HEK293 (cell line): ENCODE results near the gene STK10.

Source experiments
- CTCF ChIA-PET: fragments of 350-600 bp; formaldehyde crosslinking; extraction: SDS; loops from one replicate; lab custom pipeline; 2021; ENCODE audit warnings: antibody characterized with exemption; lab: Yijun Ruan, JAX
- POLR2A ChIA-PET: fragments of 300-600 bp; formaldehyde crosslinking; extraction: SDS; loops from one replicate; lab custom pipeline; 2020; ENCODE audit warnings: antibody characterized with exemption, inconsistent platforms; lab: Yijun Ruan, JAX
- H3K27ac ChIP-seq: fragments of 200-500 bp; sonication (Bioruptor generic); 2 replicates; pipeline ENCODE4 v1.5.1; 2014; ENCODE audit warnings: low read depth, low read length, control low read depth, inconsistent platforms; ENCODE audit errors: extremely low read depth
- H3K36me3 ChIP-seq, 2 experiments: fragments of 200-500 bp in 1 of 2; sonication (Bioruptor generic) in 1 of 2; 1 replicate in 1 of 2; 2 replicates in 1 of 2; pipeline ENCODE4 v1.5.1; 2014 to 2017; ENCODE audit warnings: inconsistent platforms in 2 of 2, low read length in 2 of 2; ENCODE audit not compliant: control insufficient read depth in 2 of 2, insufficient read depth in 1 of 2
- H3K4me1 ChIP-seq: fragments of 200-500 bp; sonication (Bioruptor generic); 2 replicates; pipeline ENCODE4 v1.5.1; 2014; ENCODE audit warnings: mild to moderate bottlenecking, low read length, inconsistent platforms; ENCODE audit not compliant: control insufficient read depth, insufficient read depth
- H3K4me3 ChIP-seq: 2 replicates; pipeline ENCODE4 v1.5.1; 2011; ENCODE audit warnings: low read depth, mild to moderate bottlenecking, control low read depth, low read length, moderate library complexity
- H3K9me3 ChIP-seq: fragments of 200-500 bp; sonication (Bioruptor generic); 2 replicates; pipeline ENCODE4 v1.5.1; 2014; ENCODE audit warnings: low read depth, low read length, inconsistent platforms; ENCODE audit not compliant: control insufficient read depth, insufficient read depth
- EGR2 ChIP-seq: fragments of 450-650 bp; formaldehyde crosslinking; IDR thresholded peaks from 2 replicates; pipeline ENCODE4 v1.5.1; 2016; ENCODE audit warnings: low read depth, missing biosample characterization, missing genetic modification characterization
- PRDM2 ChIP-seq: fragments of 450-650 bp; formaldehyde crosslinking; IDR thresholded peaks from 2 replicates; pipeline ENCODE4 v1.5.1; 2016; ENCODE audit warnings: missing biosample characterization, missing genetic modification characterization, borderline replicate concordance
- YY1 ChIP-seq: fragments of 450-650 bp; formaldehyde crosslinking; IDR thresholded peaks from 2 replicates; pipeline ENCODE4 v1.5.1; 2018; ENCODE audit warnings: missing biosample characterization, missing genetic modification characterization
- ZBTB48 ChIP-seq: fragments of 450-650 bp; formaldehyde crosslinking; IDR thresholded peaks from 2 replicates; pipeline ENCODE4 v1.5.1; 2016; ENCODE audit warnings: missing biosample characterization, missing genetic modification characterization
- ZBTB49 ChIP-seq: fragments of 450-650 bp; formaldehyde crosslinking; IDR thresholded peaks from 2 replicates; pipeline ENCODE4 v1.5.1; 2016; ENCODE audit warnings: missing biosample characterization, missing genetic modification characterization, low read depth
- ZBTB8A ChIP-seq: fragments of 450-650 bp; formaldehyde crosslinking; IDR thresholded peaks from 2 replicates; pipeline ENCODE4 v1.5.1; 2016; ENCODE audit warnings: missing biosample characterization, missing genetic modification characterization
- ZNF184 ChIP-seq: fragments of 450-650 bp; IDR thresholded peaks from 2 replicates; pipeline ENCODE4 v1.5.1; 2018; ENCODE audit warnings: missing biosample characterization, mild to moderate bottlenecking, missing genetic modification characterization
- ZNF416 ChIP-seq: fragments of 450-650 bp; formaldehyde crosslinking; IDR thresholded peaks from 2 replicates; pipeline ENCODE4 v1.5.1; 2016; ENCODE audit warnings: missing biosample characterization, missing genetic modification characterization
- ZNF555 ChIP-seq: fragments of 450-650 bp; formaldehyde crosslinking; conservative IDR thresholded peaks from 2 replicates; pipeline ENCODE4 v1.5.1; 2017; ENCODE audit warnings: missing biosample characterization, mild to moderate bottlenecking, missing genetic modification characterization, inconsistent platforms
- ZNF558 ChIP-seq: fragments of 450-650 bp; formaldehyde crosslinking; IDR thresholded peaks from 2 replicates; pipeline ENCODE4 v1.5.1; 2016; ENCODE audit warnings: missing biosample characterization, missing genetic modification characterization
- ZNF561 ChIP-seq: fragments of 450-650 bp; IDR thresholded peaks from 2 replicates; pipeline ENCODE4 v1.5.1; 2018; ENCODE audit warnings: missing biosample characterization, missing genetic modification characterization, borderline replicate concordance
- ZNF670 ChIP-seq: fragments of 450-650 bp; formaldehyde crosslinking; IDR thresholded peaks from 2 replicates; pipeline ENCODE4 v1.5.1; 2016; ENCODE audit warnings: missing biosample characterization, missing genetic modification characterization, low read depth
- ZNF701 ChIP-seq: fragments of 450-650 bp; formaldehyde crosslinking; IDR thresholded peaks from 2 replicates; pipeline ENCODE4 v1.5.1; 2016; ENCODE audit warnings: missing biosample characterization, missing genetic modification characterization
- ZNF704 ChIP-seq: fragments of 450-650 bp; formaldehyde crosslinking; IDR thresholded peaks from 2 replicates; pipeline ENCODE4 v1.5.1; 2016; ENCODE audit warnings: missing biosample characterization, missing genetic modification characterization
- ZNF791 ChIP-seq: fragments of 450-650 bp; formaldehyde crosslinking; IDR thresholded peaks from 2 replicates; pipeline ENCODE4 v1.5.1; 2016; ENCODE audit warnings: missing biosample characterization, missing genetic modification characterization
- TF ChIP-seq, protein P1 (sequence below): fragments of 450-650 bp; formaldehyde crosslinking; IDR thresholded peaks from 2 replicates; pipeline ENCODE4 v1.5.1; 2016; ENCODE audit warnings: missing biosample characterization, missing genetic modification characterization
- TF ChIP-seq, protein P2 (sequence below): fragments of 450-650 bp; formaldehyde crosslinking; IDR thresholded peaks from 2 replicates; pipeline ENCODE4 v1.5.1; 2016; ENCODE audit warnings: missing biosample characterization, missing genetic modification characterization
- TF ChIP-seq, protein P3 (sequence below): IDR thresholded peaks from 2 replicates; pipeline ENCODE4 v1.6.1; 2011; ENCODE audit warnings: mild to moderate bottlenecking, low read depth, low read length, borderline replicate concordance

Gene STK10

DNA sequence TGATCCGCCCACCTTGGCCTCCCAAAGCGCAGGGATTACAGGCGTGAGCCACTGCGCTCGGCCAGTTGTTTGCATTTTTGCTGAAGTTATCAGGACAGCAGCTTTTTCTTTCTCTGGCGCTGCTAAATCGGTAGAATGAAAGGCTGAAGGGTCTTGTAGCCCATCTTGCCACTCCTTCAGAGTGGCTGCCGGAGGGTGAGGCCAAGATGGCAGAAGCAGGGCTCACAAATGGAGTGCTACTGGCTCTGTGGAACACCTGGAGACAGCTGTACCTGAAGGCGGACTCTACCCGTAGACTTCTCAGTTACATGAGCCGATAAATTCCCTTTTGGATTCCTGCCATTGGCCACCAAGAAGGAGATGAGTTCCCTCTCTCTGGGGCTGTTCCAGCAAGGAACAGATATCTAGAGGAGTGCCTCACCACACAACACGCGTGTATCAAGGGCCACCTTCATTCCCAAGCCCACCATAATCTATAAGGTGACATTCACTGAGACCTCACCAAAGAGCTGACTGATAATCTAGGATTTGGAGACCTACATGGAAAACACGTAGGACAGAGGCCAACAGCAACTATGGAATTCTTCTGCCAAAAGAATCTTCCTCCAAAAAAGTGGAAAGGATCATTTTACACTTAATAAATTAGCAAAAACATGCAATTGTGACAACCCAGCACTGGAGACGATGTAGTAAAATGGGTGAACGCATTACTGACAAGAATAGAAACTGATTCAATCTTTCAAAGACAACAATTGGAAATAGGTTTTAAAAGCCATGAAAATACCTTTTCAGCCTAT lies 21.8 kb downstream of the STK10 start:
- TF ChIP-seq ZNF704 (no peak), EGR2 (no peak), ZBTB49 (tag by site-specific recombination) (no peak), ZNF670 (tag by site-specific recombination) (no peak), ZNF184 (tag by site-specific recombination) (no peak), ZNF561 (tag by site-specific recombination) (no peak), ZNF416 (tag by site-specific recombination) (no peak), ZNF791 (tag by site-specific recombination) (no peak), ZNF558 (tag by site-specific recombination) (no peak), ZBTB48 (tag by site-specific recombination) (no peak), YY1 (tag by site-specific recombination) (no peak), ZBTB8A (tag by site-specific recombination) (no peak), PRDM2 (tag by site-specific recombination) (no peak), ZNF555 (tag by site-specific recombination) (no peak), ZNF701 (no peak)
- TF ChIP-seq, protein P1, sequence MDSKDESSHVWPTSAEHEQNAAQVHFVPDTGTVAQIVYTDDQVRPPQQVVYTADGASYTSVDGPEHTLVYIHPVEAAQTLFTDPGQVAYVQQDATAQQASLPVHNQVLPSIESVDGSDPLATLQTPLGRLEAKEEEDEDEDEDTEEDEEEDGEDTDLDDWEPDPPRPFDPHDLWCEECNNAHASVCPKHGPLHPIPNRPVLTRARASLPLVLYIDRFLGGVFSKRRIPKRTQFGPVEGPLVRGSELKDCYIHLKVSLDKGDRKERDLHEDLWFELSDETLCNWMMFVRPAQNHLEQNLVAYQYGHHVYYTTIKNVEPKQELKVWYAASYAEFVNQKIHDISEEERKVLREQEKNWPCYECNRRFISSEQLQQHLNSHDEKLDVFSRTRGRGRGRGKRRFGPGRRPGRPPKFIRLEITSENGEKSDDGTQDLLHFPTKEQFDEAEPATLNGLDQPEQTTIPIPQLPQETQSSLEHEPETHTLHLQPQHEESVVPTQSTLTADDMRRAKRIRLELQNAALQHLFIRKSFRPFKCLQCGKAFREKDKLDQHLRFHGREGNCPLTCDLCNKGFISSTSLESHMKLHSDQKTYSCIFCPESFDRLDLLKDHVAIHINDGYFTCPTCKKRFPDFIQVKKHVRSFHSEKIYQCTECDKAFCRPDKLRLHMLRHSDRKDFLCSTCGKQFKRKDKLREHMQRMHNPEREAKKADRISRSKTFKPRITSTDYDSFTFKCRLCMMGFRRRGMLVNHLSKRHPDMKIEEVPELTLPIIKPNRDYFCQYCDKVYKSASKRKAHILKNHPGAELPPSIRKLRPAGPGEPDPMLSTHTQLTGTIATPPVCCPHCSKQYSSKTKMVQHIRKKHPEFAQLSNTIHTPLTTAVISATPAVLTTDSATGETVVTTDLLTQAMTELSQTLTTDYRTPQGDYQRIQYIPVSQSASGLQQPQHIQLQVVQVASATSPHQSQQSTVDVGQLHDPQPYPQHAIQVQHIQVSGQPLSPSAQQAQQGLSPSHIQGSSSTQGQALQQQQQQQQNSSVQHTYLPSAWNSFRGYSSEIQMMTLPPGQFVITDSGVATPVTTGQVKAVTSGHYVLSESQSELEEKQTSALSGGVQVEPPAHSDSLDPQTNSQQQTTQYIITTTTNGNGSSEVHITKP (tag by site-specific recombination): no peak
- TF ChIP-seq, protein P2, sequence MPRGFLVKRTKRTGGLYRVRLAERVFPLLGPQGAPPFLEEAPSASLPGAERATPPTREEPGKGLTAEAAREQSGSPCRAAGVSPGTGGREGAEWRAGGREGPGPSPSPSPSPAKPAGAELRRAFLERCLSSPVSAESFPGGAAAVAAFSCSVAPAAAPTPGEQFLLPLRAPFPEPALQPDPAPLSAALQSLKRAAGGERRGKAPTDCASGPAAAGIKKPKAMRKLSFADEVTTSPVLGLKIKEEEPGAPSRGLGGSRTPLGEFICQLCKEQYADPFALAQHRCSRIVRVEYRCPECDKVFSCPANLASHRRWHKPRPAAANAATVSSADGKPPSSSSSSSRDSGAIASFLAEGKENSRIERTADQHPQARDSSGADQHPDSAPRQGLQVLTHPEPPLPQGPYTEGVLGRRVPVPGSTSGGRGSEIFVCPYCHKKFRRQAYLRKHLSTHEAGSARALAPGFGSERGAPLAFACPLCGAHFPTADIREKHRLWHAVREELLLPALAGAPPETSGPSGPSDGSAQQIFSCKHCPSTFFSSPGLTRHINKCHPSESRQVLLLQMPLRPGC (tag by site-specific recombination): no peak
- TF ChIP-seq, protein P3, sequence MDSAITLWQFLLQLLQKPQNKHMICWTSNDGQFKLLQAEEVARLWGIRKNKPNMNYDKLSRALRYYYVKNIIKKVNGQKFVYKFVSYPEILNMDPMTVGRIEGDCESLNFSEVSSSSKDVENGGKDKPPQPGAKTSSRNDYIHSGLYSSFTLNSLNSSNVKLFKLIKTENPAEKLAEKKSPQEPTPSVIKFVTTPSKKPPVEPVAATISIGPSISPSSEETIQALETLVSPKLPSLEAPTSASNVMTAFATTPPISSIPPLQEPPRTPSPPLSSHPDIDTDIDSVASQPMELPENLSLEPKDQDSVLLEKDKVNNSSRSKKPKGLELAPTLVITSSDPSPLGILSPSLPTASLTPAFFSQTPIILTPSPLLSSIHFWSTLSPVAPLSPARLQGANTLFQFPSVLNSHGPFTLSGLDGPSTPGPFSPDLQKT: no peak
- ChIA-PET POLR2A (no interaction called here), CTCF (no interaction called here)
- H3K4me3 ChIP-seq: no peak overlapping the region
- no peak overlapping the region for H3K27ac ChIP-seq
- no peaks in the 10 kb centered on the region for H3K4me1 ChIP-seq
- H3K36me3 ChIP-seq: no peaks in the 10 kb centered on the region
- no peaks in the 10 kb centered on the region for H3K9me3 ChIP-seq
